NCI-H524 (cell line): ENCODE results near the gene TUBAL3.

Experiments used
- DNase-seq, 2 experiments: peaks; one replicate each; lab custom pipeline; 2025; lab: John Stamatoyannopoulos, UW

The TUBAL3 gene

GRCh38 chr10:5404208-5405041 is at the start of gene TUBAL3:
TUBAL3 (minus strand) TSS chr10:5404828; CDS start chr10:5404792, 36 bp downstream.
- no peak for DNase-seq

GRCh38 chr10:5453749-5454489 is 49.3 kb upstream of the TUBAL3 start:
- no peak for DNase-seq

- DNase-seq = no peak
Measured at GRCh38 chr10:5450605-5451384, 46.2 kb upstream of the TUBAL3 start.

- no peak for DNase-seq
Measured at GRCh38 chr10:5449823-5450222, 45.2 kb upstream of the TUBAL3 start.

- no peak for DNase-seq
Measured at GRCh38 chr10:5449227-5449626, 44.6 kb upstream of the TUBAL3 start.

GRCh38 chr10:5448333-5449001 is 43.8 kb upstream of the TUBAL3 start:
- no peak for DNase-seq

- no peak for DNase-seq
Measured at GRCh38 chr10:5447611-5448071, 43.0 kb upstream of the TUBAL3 start.

GRCh38 chr10:5447056-5447455 is 42.4 kb upstream of the TUBAL3 start:
- no peak for DNase-seq

GRCh38 chr10:5446390-5446926 is 41.8 kb upstream of the TUBAL3 start:
- peak; percentile 25 to 75 for DNase-seq

GRCh38 chr10:5445006-5445405 is 40.4 kb upstream of the TUBAL3 start:
- DNase-seq = peak; percentile 16 to 63

- DNase-seq = no peak
Measured at GRCh38 chr10:5443429-5443828, 38.8 kb upstream of the TUBAL3 start.

- DNase-seq = no peak
Measured at GRCh38 chr10:5442990-5443370, 38.4 kb upstream of the TUBAL3 start.

- peak in 1 of 2 experiments; percentile 21 for DNase-seq
Measured at GRCh38 chr10:5442065-5442989, 37.7 kb upstream of the TUBAL3 start.

GRCh38 chr10:5441106-5441505 is 36.5 kb upstream of the TUBAL3 start:
- no peak for DNase-seq

GRCh38 chr10:5440206-5440605 is 35.6 kb upstream of the TUBAL3 start:
- DNase-seq = no peak

GRCh38 chr10:5435328-5435727 is 30.7 kb upstream of the TUBAL3 start:
- DNase-seq = no peak

- peak in 1 of 2 experiments; percentile 15 for DNase-seq
Measured at GRCh38 chr10:5434017-5434753, 29.6 kb upstream of the TUBAL3 start.

GRCh38 chr10:5433182-5433581 is 28.6 kb upstream of the TUBAL3 start:
- DNase-seq = no peak

- DNase-seq = no peak
Measured at GRCh38 chr10:5428133-5428532, 23.5 kb upstream of the TUBAL3 start.

- no peak for DNase-seq
Measured at GRCh38 chr10:5424751-5425150, 20.1 kb upstream of the TUBAL3 start.
